Endothelial cell of umbilical vein (primary cell): ENCODE data around the gene AQP12A. TPM values are rescaled to one million over a fixed set of nuclear protein-coding genes. Genes with fewer than 3 reads are reported as not detected.

Source experiments
- BruUV-seq: library from RNA; stranded (reverse); fragments of 400-500 nt; replicated peaks from 2 replicates; lab custom pipeline; 2021; lab: Mats Ljungman, UMichigan
- CTCF ChIA-PET: fragments of 300-600, 350-600 bp; sonication (Branson Sonifier 250); formaldehyde crosslinking; loops from one replicate; lab custom pipeline; 2021; ENCODE audit warnings: antibody characterized with exemption, inconsistent platforms; lab: Charles Lee
- POLR2A ChIA-PET: fragments of 300-600, 350-600 bp; sonication (Branson Sonifier 250); formaldehyde crosslinking; loops from one replicate; lab custom pipeline; 2021; ENCODE audit warnings: antibody characterized with exemption, inconsistent platforms; lab: Charles Lee
- DNase-seq: peaks from one replicate; pipeline ENCODE4 v3.0.0-alpha.2; 2011; ENCODE audit warnings: low read depth, low spot score
- FAIRE-seq: peaks from 2 replicates; lab custom pipeline; 2011; peaks lifted over from hg19 to GRCh38; lab: Jason Lieb, UNC
- H2AFZ ChIP-seq: 2 replicates; pipeline ENCODE4 v1.6.0; 2012; ENCODE audit warnings: low read depth, low read length, control low read depth, inconsistent platforms
- H3K27ac ChIP-seq: 2 replicates; pipeline ENCODE4 v1.5.1; 2011; ENCODE audit warnings: low read depth, mild to moderate bottlenecking, control low read depth, low read length, moderate library complexity; ENCODE audit not compliant: insufficient read depth
- H3K27me3 ChIP-seq, 2 experiments: 2 replicates each; pipeline versions ENCODE4 v1.6.0 to v1.6.1; 2011; ENCODE audit warnings: low read length in 2 of 2, mixed read lengths in 1 of 2; ENCODE audit not compliant: control insufficient read depth in 2 of 2, insufficient read depth in 2 of 2
- H3K36me3 ChIP-seq, 2 experiments: 2 replicates in 1 of 2; 3 replicates in 1 of 2; pipeline ENCODE4 v1.5.1; 2011; ENCODE audit warnings: low read length in 2 of 2, mild to moderate bottlenecking in 1 of 2, moderate library complexity in 1 of 2; ENCODE audit not compliant: control insufficient read depth in 2 of 2, insufficient read depth in 2 of 2; ENCODE audit errors: extremely low read depth in 1 of 2
- H3K4me1 ChIP-seq: 3 replicates; pipeline ENCODE4 v1.5.1; 2011; ENCODE audit warnings: mild to moderate bottlenecking, low read length; ENCODE audit not compliant: control insufficient read depth, insufficient read depth; ENCODE audit errors: extremely low read depth
- H3K4me2 ChIP-seq: 2 replicates; pipeline ENCODE4 v1.6.1; 2011; ENCODE audit warnings: low read length, control low read depth, mixed read lengths; ENCODE audit not compliant: insufficient read depth
- H3K4me3 ChIP-seq, 3 experiments: fragments of 200-600 bp in 1 of 3; sonication (generic), shearing (Covaris generic) in 1 of 3; replicated peaks in 1 of 3; 2 replicates each; pipeline ENCODE4 v1.5.1; 2011 to 2016; ENCODE audit warnings: control low read depth in 3 of 3, low read length in 3 of 3, mild to moderate bottlenecking in 2 of 3, inconsistent platforms in 1 of 3, low read depth in 1 of 3, moderate library complexity in 1 of 3; ENCODE audit not compliant: insufficient read depth in 1 of 3
- H3K79me2 ChIP-seq: 2 replicates; pipeline ENCODE4 v1.6.0; 2012; ENCODE audit warnings: low read length, inconsistent platforms; ENCODE audit not compliant: control insufficient read depth, insufficient read depth
- H3K9ac ChIP-seq: replicated peaks from 2 replicates; pipeline ENCODE3; 2011; ENCODE audit warnings: low read length, control low read depth; ENCODE audit not compliant: insufficient read depth; ENCODE audit errors: extremely low read depth
- H3K9me1 ChIP-seq: replicated peaks from 3 replicates; pipeline ENCODE4 v1.6.0; 2011; ENCODE audit warnings: mild to moderate bottlenecking, low read length; ENCODE audit not compliant: control insufficient read depth, insufficient read depth; ENCODE audit errors: extremely low read depth
- H3K9me3 ChIP-seq: replicated peaks from 2 replicates; pipeline ENCODE4 v1.5.1; 2012; ENCODE audit warnings: low read length, inconsistent platforms; ENCODE audit not compliant: control insufficient read depth, insufficient read depth
- H4K20me1 ChIP-seq: replicated peaks from 2 replicates; pipeline ENCODE3; 2011; ENCODE audit warnings: mild to moderate bottlenecking, low read length; ENCODE audit not compliant: control insufficient read depth, insufficient read depth; ENCODE audit errors: extremely low read depth
- CTCF ChIP-seq, 2 donors: IDR thresholded peaks; 1 replicate in 1 of 2; 2 replicates in 1 of 2; pipeline ENCODE4 v1.5.1; 2011; ENCODE audit warnings: low read length in 2 of 2, mild to moderate bottlenecking in 2 of 2, moderate library complexity in 2 of 2, control low read depth in 1 of 2, inconsistent platforms in 1 of 2, low read depth in 1 of 2; ENCODE audit not compliant: insufficient read depth in 1 of 2; ENCODE audit errors: extremely low read depth in 1 of 2
- EZH2 ChIP-seq: IDR thresholded peaks from 2 replicates; pipeline ENCODE4 v1.6.1; 2012; ENCODE audit warnings: borderline replicate concordance, low read depth, mild to moderate bottlenecking, moderate library complexity, low read length, inconsistent platforms; ENCODE audit not compliant: severe bottlenecking
- FOS ChIP-seq: IDR thresholded peaks from 2 replicates; pipeline ENCODE4 v1.6.1; 2011; ENCODE audit warnings: mild to moderate bottlenecking, low read length, moderate library complexity, borderline replicate concordance; ENCODE audit not compliant: insufficient read depth
- GATA2 ChIP-seq: IDR thresholded peaks from 2 replicates; pipeline ENCODE4 v1.7.0; 2011; ENCODE audit warnings: low read depth, mild to moderate bottlenecking, moderate library complexity, mixed read lengths, low read length; ENCODE audit not compliant: insufficient read length, insufficient read depth
- JUN ChIP-seq: IDR thresholded peaks from 2 replicates; pipeline ENCODE4 v1.6.1; 2011; ENCODE audit warnings: borderline replicate concordance, low read depth; ENCODE audit not compliant: insufficient read length, insufficient read depth
- MAX ChIP-seq: IDR thresholded peaks from 2 replicates; pipeline ENCODE4 v1.6.1; 2011; ENCODE audit not compliant: insufficient read depth, insufficient read length
- MYC ChIP-seq: IDR thresholded peaks from one replicate; pipeline ENCODE4 v1.6.1; 2011; ENCODE audit warnings: mild to moderate bottlenecking, low read depth, low read length
- POLR2A ChIP-seq: IDR thresholded peaks from 2 replicates; pipeline ENCODE4 v1.6.1; 2012; ENCODE audit warnings: low read depth, mild to moderate bottlenecking, control low read depth, low read length
- POLR2AphosphoS5 ChIP-seq: IDR thresholded peaks from 2 replicates; pipeline ENCODE4 v1.6.1; 2012; ENCODE audit warnings: low read depth, mild to moderate bottlenecking, control low read depth, low read length, moderate library complexity; ENCODE audit not compliant: insufficient read depth
- dilution Hi-C: fragments of 300-500 bp; cut with MboI; formaldehyde crosslinking; loops from one replicate; pipeline ENCODE4 v1.15.0; 2019; ENCODE audit warnings: low sequenced_read_pairs; ENCODE audit not compliant: extremely low pct_ligation_motif_present
- intact Hi-C: fragments of 100-400 bp; cut with micrococcal nuclease; formaldehyde crosslinking; loops from one replicate; pipeline ENCODE4 v1.10.0; 2022
- polyA plus RNA-seq, 4 experiments: library from polyadenylated mRNA; depleted of rRNA in 3 of 4; stranded (reverse) in 3 of 4; unstranded in 1 of 4; fragments of >200 nt; gene quantifications; 2 replicates each; pipeline versions ENCODE4 v1.2.1 to v1.2.3, GENCODE V29; 2011 to 2012; ENCODE audit warnings: missing spikeins in 1 of 4
- total RNA-seq: library from RNA; stranded (reverse); gene quantifications from 2 replicates; pipeline ENCODE4 v1.2.3, GENCODE V29; 2021

The AQP12A gene
- total and polyA plus RNA-seq, 2 donors (not counting 3 experiments of a cell fraction or from before 2014, with no cell fraction given) = not detected

GRCh38 chr2:240732911-240733622, 41.4 kb downstream of the AQP12A start:
- DNase-seq (no peak), FAIRE-seq (no peak)
- dilution Hi-C loops = no loop called here
- intact Hi-C loops = no loop called here
- Histone ChIP-seq H4K20me1 (no peaks in the 10 kb centered on the region), H3K27ac (no peak overlapping the region), H3K4me2 (no peak overlapping the region), H3K79me2 (no peaks in the 10 kb centered on the region), H3K27me3 (no peaks in the 10 kb centered on the region), H3K36me3 (no peaks in the 10 kb centered on the region), H3K9me3 (no peaks in the 10 kb centered on the region), H3K4me1 (no peaks in the 10 kb centered on the region), H3K4me3 (no peak overlapping the region), H3K9me1 (no peaks in the 10 kb centered on the region), H2AFZ (no peak overlapping the region), H3K9ac (no peak overlapping the region)
- POLR2A ChIA-PET = no interaction called here
- BruUV-seq = no TSS peak
- TF ChIP-seq FOS (no peak), POLR2A (no peak), JUN (no peak), MAX (no peak), MYC (no peak), CTCF (IDR thresholded peaks at IDR 0.05; ENCODE audit: extremely low read depth in 1 of 2, insufficient read depth in 1 of 2, low read depth in 1 of 2, low read length in 2 of 2) (no peak), EZH2 (no peak), POLR2AphosphoS5 (no peak), GATA2 (no peak)
- CTCF ChIA-PET = no interaction called here
